Glomerular endothelial cell (primary cell): ENCODE data around the gene DCAF12. TPM values are rescaled to one million over a fixed set of nuclear protein-coding genes. Genes with fewer than 3 reads are reported as not detected.
"Not testable (repeated sequence)": the region's sequence is repeated elsewhere in the genome, so short reads cannot be mapped to it uniquely, and the experiment has no call there.

Experiments used
- DNase-seq: peaks from one replicate; pipeline ENCODE4 v3.0.0-alpha.2; 2011; ENCODE audit warnings: low read depth, low spot score; ENCODE audit errors: extremely low read depth
- total RNA-seq: library from RNA; depleted of rRNA; stranded (reverse); fragments of >200 nt; gene quantifications from 2 replicates; pipeline ENCODE4 v1.2.3, GENCODE V29; 2015

Gene DCAF12
- total RNA-seq, 1 donor from 2014 or later: 25.0 TPM

DNA sequence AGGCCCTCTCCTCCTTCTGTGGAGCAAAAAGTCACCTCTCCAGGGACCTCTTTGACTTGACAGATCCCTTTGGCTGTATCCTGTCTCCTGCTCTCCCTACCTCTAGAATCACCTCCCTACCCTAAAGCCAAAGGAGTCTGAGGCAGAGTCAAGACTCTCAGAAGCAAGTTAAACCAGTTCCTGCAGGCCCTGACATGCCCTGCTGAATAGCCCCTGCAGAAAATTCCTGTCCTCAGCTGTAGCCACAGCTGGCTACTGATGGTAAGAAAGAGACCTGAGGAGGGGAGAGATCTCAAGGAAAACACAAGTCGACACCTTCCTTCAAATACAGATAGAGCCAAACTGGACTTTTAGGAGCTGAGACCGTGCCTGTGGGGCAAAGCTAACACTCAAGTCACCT lies 54.1 kb downstream of the DCAF12 start:
- no peak for DNase-seq

GRCh38 chr9:34070606-34071324 lies 55.7 kb downstream of the DCAF12 start:
- DNase-seq: no peak

DNA sequence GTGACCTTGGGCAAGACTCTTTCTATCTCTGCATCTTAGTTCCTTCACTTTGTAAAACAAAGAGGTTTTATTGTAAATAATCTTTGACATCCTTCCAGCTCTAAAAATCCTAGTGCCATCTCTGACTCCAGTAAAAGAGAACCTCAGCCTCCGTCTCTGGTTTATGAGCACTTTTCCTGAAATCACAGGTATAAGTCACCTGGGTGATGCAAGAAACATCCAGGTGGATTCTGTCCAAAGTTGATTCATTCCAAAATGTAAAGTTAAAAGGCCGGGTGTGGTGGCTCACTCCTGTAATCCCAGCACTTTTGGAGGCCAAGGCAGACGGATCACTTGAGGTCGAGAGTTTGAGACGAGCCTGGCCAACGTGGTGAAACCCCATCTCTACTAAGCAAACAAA lies 56.7 kb downstream of the DCAF12 start:
- DNase-seq: no peak

DNA sequence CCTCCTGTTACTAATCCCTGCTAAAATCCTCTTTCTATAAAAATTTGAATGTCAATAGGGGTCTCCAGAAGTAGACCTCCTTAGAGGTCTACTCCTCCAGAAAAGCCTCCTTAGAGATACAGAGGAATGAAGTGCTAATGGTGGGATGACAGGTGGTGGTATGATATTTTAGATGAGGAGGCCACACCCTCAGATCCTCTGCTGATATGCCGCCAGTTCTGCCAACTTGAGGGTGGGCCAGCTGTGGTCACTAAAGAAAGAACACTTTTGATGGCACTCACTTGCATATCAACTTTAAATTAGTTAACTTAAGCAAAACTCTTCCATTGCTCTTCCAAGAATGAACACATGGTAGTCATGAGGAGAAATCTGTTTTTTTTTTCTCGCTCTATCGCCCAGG lies 61.0 kb downstream of the DCAF12 start:
- no peak for DNase-seq

- DNase-seq: no peak
Measured at GRCh38 chr9:34059954-34060353, 66.5 kb downstream of the DCAF12 start.

DNA sequence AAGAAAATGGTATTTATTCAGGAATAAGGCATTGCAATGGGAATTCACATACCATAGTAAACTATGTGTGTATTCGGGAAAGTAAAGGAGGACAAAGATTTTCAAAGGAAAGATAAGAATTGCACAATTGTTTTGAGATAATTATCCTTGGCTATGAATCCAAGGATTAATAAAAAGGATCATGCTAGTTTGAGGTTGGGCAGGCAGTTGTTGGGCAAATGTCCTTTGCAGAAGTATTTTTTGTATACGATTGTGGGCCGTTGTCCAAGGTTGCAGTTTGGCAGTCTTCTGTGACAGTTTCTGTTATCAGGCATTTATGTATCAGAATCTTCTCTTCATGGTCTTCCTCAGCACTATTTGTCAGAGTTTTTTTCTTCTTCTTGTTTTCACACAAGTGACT lies 67.2 kb downstream of the DCAF12 start:
- DNase-seq: no peak

- DNase-seq: no peak
Measured at GRCh38 chr9:34049630-34050384, 76.7 kb downstream of the DCAF12 start.

DNA sequence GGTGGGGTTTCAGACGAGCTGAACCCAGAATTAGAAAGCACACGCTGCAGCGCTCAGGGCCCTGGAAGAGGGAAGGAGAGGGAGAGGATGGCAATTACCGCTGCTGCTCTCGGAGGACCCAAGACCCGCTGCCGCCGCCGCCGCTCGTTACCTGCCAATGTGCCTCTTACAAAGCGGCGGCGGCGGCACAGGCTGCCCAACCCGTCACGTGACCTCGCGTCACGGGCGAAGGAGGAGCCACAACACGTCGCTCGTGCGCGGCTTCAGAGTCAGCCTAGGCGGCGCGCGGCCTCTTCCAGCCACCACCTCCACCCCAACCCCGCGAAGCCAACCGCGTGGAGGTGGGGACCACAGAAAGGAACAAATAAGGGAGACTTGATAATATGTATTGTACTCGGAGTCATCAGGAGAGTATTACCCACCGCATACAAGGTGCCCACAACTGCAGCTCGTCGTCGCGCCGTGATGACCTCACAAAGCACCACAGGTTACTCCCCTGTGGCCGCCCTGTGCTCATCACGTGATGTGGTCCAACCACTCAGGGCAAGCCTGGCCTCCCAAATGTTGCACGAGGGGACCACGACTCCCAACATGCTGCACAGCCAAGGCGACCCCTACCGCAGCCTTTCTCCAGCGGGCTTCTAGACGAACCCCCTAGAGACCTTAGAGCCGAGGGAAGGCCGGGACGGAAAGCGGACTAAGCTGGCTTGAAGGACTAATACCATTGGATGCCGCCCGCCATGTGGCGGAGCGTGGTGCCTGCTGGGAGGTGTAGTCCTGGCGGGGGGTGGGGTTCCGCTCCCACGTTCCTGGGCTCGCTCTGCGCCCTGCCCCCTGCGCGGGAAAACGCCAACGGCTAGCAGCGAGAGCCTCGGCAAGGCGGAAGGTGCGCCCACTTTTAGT lies 77.5 kb downstream of the DCAF12 start, which contains the start of gene UBAP2:
Gene UBAP2 (minus strand): TSS at position 161 of the 903 bp plus-strand sequence. CDS start 31,739 bp downstream, outside the sequence.
- peak; percentile 87 for DNase-seq

DNA sequence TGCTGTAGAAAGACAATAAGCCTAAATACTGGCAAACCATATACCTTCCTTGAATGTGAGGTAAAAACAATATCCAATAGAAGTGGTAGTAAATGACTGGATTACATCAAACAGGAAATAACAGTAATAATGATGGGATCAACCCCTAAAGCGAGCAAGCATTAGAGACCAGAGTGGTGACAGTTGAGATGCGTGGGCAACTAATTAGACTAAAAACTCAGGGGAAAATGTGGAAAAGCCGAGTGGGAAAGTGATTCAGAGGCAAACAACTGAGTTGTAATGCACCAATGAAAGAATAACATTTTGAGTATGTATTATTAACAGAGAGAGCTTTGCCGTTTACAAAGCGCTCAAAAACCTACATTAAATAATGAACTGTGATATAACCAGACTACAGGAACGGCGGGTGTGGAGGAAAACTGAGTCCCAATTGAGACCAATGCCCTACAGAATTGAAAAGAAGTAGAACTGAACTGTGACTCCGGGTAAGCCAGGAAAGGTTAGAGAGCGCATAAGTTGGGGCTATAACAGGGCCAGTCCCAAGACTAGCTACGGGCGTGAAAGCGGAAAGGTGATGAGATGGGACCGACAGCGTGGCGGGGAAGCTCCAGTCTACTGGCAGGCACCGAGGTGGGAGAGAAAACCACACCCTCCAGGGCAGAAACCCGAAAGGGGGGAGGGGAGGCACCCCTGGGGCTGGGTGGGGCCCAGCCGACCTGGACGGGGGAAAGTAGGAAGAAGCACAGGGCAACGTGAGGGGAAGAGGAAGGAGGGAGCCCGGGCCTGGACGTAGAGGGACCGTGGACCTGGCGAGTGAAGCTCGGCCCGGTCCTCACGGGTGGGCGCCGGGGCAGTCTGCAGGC lies 78.4 kb downstream of the DCAF12 start:
- no peak for DNase-seq

GRCh38 chr9:34046784-34047379 lies 79.6 kb downstream of the DCAF12 start:
- DNase-seq: no peak

- DNase-seq: no peak
Measured at GRCh38 chr9:34045903-34046302, 80.6 kb downstream of the DCAF12 start.

GRCh38 chr9:34042074-34042473 lies 84.4 kb downstream of the DCAF12 start:
- DNase-seq: not testable (repeated sequence)

DNA sequence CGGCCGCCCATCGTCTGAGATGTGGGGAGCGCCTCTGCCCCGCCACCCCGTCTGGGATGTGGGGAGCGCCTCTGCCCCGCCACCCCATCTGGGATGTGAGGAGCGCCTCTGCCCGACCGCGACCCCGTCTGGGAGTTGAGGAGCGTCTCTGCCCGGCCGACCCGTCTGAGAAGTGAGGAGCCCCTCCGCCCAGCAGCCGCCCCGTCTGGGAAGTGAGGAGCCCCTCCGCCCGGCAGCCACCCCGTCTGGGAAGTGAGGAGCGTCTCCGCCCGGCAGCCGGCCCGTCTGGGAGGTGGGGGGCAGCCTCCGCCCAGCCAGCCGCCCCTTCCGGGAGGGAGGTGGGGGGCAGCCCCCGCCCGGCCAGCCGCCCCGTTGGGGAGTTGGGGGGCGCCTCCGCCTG lies 87.6 kb downstream of the DCAF12 start:
- not testable (repeated sequence) for DNase-seq

GRCh38 chr9:34037626-34038025 lies 88.9 kb downstream of the DCAF12 start:
- DNase-seq: no peak

DNA sequence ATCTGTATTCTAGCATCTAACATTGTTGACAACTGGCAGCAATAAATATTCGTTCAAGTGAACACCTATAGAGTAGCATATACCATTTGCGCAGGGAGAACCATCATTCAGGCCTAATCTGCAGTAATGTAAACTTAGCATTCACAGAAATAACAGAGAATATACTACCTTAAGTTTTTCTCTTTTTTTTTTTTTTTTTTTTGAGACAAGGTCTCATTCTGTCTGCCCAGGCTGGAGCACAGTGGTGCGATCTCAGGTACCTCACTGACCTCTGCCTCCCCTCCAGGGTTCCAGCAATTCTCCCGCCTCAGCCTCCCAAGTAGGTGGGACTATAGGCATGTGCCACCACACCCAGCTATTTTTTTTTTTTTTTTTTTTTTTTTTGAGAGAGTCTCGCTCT lies 89.9 kb downstream of the DCAF12 start:
- DNase-seq: no peak

Other genes starting within 250 kb of the DCAF12 start
- gene UBAP2, start 77.8 kb downstream of the DCAF12 start, total RNA-seq: 31.6 and 35.2 TPM in 2 replicates
- 30.6 and 34.5 TPM in 2 replicates for gene UBAP1, start 52.3 kb upstream of the DCAF12 start, total RNA-seq
- 0.63 and 1.8 TPM in 2 replicates for gene KIF24, start 202.6 kb upstream of the DCAF12 start, total RNA-seq
- 29.7 and 34.0 TPM in 2 replicates for gene NUDT2, start 202.9 kb upstream of the DCAF12 start, total RNA-seq